ENCODE results near the gene TRPM8. TPM values are rescaled to one million over a fixed set of nuclear protein-coding genes. Genes with fewer than 3 reads are reported as not detected.

TRPM8 gene
- total and polyA plus RNA-seq, 2 of the 13 experiments (the other 11 are each of a cell fraction or from before 2014, with no cell fraction given), result 0.12 TPM; not detected in 1

DNA sequence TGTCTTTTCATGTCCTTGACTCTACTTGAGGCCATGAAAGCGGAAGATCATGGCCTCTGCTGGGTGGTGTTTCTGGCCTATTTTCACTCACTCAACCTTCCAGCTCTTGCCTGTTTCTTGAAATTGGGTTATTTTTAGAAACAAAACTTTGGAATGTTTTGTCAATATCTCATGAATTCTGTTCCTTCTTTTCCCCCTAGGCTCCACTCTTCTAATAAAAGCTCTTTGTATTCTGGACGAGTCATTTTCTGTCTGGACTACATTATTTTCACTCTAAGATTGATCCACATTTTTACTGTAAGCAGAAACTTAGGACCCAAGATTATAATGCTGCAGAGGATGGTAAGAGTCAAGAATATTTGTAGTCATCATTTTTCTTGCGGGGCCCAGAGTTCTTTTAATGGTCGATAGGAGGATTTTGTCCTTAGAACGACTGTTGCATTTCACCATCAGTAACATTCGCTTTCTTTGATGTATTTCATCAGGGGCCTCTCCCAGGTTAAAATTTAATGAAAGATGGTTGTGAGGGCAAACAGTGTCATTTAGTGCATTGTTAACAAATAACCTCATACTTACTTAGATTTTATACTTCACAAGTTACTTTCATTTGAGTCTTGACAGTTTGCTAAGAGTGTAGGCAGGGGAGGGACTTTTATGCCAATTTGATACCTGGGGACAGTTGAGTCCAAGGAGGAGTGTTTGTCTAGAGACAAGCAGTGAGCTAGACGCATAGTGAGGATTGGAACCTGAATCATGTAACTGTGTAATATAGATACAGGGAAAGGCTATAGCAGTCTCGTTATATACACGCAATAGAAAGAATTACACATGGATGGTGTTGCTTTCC, 64.6 kb downstream of the TRPM8 start (continued):
- TF ChIP-seq, protein P1, sequence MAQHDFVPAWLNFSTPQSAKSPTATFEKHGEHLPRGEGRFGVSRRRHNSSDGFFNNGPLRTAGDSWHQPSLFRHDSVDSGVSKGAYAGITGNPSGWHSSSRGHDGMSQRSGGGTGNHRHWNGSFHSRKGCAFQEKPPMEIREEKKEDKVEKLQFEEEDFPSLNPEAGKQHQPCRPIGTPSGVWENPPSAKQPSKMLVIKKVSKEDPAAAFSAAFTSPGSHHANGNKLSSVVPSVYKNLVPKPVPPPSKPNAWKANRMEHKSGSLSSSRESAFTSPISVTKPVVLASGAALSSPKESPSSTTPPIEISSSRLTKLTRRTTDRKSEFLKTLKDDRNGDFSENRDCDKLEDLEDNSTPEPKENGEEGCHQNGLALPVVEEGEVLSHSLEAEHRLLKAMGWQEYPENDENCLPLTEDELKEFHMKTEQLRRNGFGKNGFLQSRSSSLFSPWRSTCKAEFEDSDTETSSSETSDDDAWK (CRISPR knock-in tag; IDR thresholded peaks at IDR 0.05), result no peak
- TF ChIP-seq, protein P2, sequence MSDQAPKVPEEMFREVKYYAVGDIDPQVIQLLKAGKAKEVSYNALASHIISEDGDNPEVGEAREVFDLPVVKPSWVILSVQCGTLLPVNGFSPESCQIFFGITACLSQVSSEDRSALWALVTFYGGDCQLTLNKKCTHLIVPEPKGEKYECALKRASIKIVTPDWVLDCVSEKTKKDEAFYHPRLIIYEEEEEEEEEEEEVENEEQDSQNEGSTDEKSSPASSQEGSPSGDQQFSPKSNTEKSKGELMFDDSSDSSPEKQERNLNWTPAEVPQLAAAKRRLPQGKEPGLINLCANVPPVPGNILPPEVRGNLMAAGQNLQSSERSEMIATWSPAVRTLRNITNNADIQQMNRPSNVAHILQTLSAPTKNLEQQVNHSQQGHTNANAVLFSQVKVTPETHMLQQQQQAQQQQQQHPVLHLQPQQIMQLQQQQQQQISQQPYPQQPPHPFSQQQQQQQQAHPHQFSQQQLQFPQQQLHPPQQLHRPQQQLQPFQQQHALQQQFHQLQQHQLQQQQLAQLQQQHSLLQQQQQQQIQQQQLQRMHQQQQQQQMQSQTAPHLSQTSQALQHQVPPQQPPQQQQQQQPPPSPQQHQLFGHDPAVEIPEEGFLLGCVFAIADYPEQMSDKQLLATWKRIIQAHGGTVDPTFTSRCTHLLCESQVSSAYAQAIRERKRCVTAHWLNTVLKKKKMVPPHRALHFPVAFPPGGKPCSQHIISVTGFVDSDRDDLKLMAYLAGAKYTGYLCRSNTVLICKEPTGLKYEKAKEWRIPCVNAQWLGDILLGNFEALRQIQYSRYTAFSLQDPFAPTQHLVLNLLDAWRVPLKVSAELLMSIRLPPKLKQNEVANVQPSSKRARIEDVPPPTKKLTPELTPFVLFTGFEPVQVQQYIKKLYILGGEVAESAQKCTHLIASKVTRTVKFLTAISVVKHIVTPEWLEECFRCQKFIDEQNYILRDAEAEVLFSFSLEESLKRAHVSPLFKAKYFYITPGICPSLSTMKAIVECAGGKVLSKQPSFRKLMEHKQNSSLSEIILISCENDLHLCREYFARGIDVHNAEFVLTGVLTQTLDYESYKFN (CRISPR knock-in tag; conservative IDR thresholded peaks at IDR 0.05), result peak; percentile 75
- no peak for TF ChIP-seq ZFP36L1 (CRISPR knock-in tag; IDR thresholded peaks at IDR 0.05)
- no peak for TF ChIP-seq CREB1 (IDR thresholded peaks at IDR 0.05)
- TF ChIP-seq CREB1 (CRISPR knock-in tag; IDR thresholded peaks at IDR 0.05), result peak; percentile 53; the same call in 1 of the 2 replicates
- no peak for TF ChIP-seq ZBTB26 (CRISPR knock-in tag; IDR thresholded peaks at IDR 0.05; ENCODE audit: borderline replicate concordance)
- no peak for TF ChIP-seq JUNB (CRISPR knock-in tag; IDR thresholded peaks at IDR 0.05; ENCODE audit: borderline replicate concordance)
- TF ChIP-seq EZH2 (conservative IDR thresholded peaks at IDR 0.05; ENCODE audit: low read depth, low read length), result no peak
- no peak for TF ChIP-seq CCAR2 (optimal IDR thresholded peaks at IDR 0.05; ENCODE audit: low read depth, low read length)
- TF ChIP-seq ZSCAN20 (CRISPR knock-in tag; IDR thresholded peaks at IDR 0.05; ENCODE audit: borderline replicate concordance), result no peak
- peak; percentile 96 for TF ChIP-seq HNF1A (IDR thresholded peaks at IDR 0.05; ENCODE audit: low read depth)
- peak; percentile 93; the same call in 1 of the 2 replicates for TF ChIP-seq HNF1A (CRISPR knock-in tag; IDR thresholded peaks at IDR 0.05; ENCODE audit: borderline replicate concordance)
- TF ChIP-seq GABPB1 (CRISPR knock-in tag; IDR thresholded peaks at IDR 0.05), result no peak
- TF ChIP-seq NFYC (CRISPR knock-in tag; IDR thresholded peaks at IDR 0.05), result no peak
- no peak for TF ChIP-seq ZNF75D (CRISPR knock-in tag; IDR thresholded peaks at IDR 0.05; ENCODE audit: borderline replicate concordance)
- TF ChIP-seq ZNF605 (CRISPR knock-in tag; IDR thresholded peaks at IDR 0.05), result no peak
- no peak for TF ChIP-seq ZNF781 (CRISPR knock-in tag; IDR thresholded peaks at IDR 0.05; ENCODE audit: borderline replicate concordance, not compliant biosample characterization)
- no peak for TF ChIP-seq RFXANK (CRISPR knock-in tag; IDR thresholded peaks at IDR 0.05)
- no peak for TF ChIP-seq CAMTA2 (CRISPR knock-in tag; IDR thresholded peaks at IDR 0.05; ENCODE audit: borderline replicate concordance)
